Caco-2 (cell line): ENCODE results near the gene RABGAP1L. TPM values are rescaled to one million over a fixed set of nuclear protein-coding genes. Genes with fewer than 3 reads are reported as not detected.
"Not testable (repeated sequence)": the region's sequence is repeated elsewhere in the genome, so short reads cannot be mapped to it uniquely, and the experiment has no call there.

Experiments
- BruUV-seq: library from RNA; stranded (reverse); fragments of 400-500 nt; replicated peaks from 2 replicates; lab custom pipeline; 2021; lab: Mats Ljungman, UMichigan
- CTCF ChIA-PET: fragments of 300-600 bp; sonication (Branson Sonifier 250); formaldehyde crosslinking; loops from one replicate; lab custom pipeline; 2022; ENCODE audit warnings: antibody characterized with exemption; lab: Charles Lee
- POLR2A ChIA-PET: fragments of 300-600 bp; sonication (Branson Sonifier 250); formaldehyde crosslinking; loops from one replicate; lab custom pipeline; 2022; ENCODE audit warnings: antibody characterized with exemption; lab: Charles Lee
- DNase-seq, 2 experiments: peaks; one replicate each; pipeline versions ENCODE4 v3.0.0 to v3.0.0-alpha.2; 2020 to 2022
- H3K27me3 ChIP-seq: replicated peaks from 2 replicates; pipeline ENCODE4 v1.6.0; 2011; ENCODE audit warnings: low read length; ENCODE audit not compliant: control insufficient read depth, insufficient read depth
- H3K36me3 ChIP-seq: 2 replicates; pipeline ENCODE4 v1.5.1; 2011; ENCODE audit warnings: low read length; ENCODE audit not compliant: control insufficient read depth, insufficient read depth
- H3K4me1 ChIP-seq: fragments of 250-450 bp; sonication (Bioruptor Pico); 2 replicates; pipeline ENCODE4 v1.5.1; 2020; ENCODE audit warnings: mild to moderate bottlenecking
- H3K4me3 ChIP-seq: 2 replicates; pipeline ENCODE4 v1.5.1; 2011; ENCODE audit warnings: low read depth, mild to moderate bottlenecking, control low read depth, low read length
- H3K9me3 ChIP-seq: fragments of 250-450 bp; sonication (Bioruptor Pico); 2 replicates; pipeline ENCODE4 v1.5.1; 2020; ENCODE audit warnings: mild to moderate bottlenecking, moderate library complexity
- H3K27ac Mint-ChIP-seq: one replicate; pipeline ENCODE4 v1.8.0; 2022; ENCODE audit warnings: mixed read lengths; ENCODE audit not compliant: unreplicated experiment
- H3K27me3 Mint-ChIP-seq: one replicate; pipeline ENCODE4 v1.8.0; 2022; ENCODE audit warnings: mixed read lengths; ENCODE audit not compliant: insufficient read depth, unreplicated experiment
- H3K36me3 Mint-ChIP-seq: one replicate; pipeline ENCODE4 v1.8.0; 2022; ENCODE audit warnings: mild to moderate bottlenecking, mixed read lengths; ENCODE audit not compliant: insufficient read depth, unreplicated experiment
- H3K4me1 Mint-ChIP-seq: one replicate; pipeline ENCODE4 v1.8.0; 2022; ENCODE audit warnings: low read depth, mixed read lengths; ENCODE audit not compliant: unreplicated experiment
- H3K4me3 Mint-ChIP-seq: one replicate; pipeline ENCODE4 v1.8.0; 2022; ENCODE audit warnings: mild to moderate bottlenecking, moderate library complexity, mixed read lengths; ENCODE audit not compliant: unreplicated experiment
- H3K9me3 Mint-ChIP-seq: one replicate; pipeline ENCODE4 v1.8.0; 2022; ENCODE audit warnings: mixed read lengths; ENCODE audit not compliant: unreplicated experiment
- intact Hi-C: fragments of 100-400 bp; cut with micrococcal nuclease; formaldehyde crosslinking; loops from one replicate; pipeline ENCODE4 v1.10.0; 2022; ENCODE audit not compliant: unreplicated experiment
- total RNA-seq: library from RNA; stranded (reverse); gene quantifications from 2 replicates; pipeline ENCODE4 v1.2.3, GENCODE V29; 2022
- TF ChIP-seq, protein P1 (sequence below), 2 experiments: fragments of 200-600 bp in 1 of 2; IDR thresholded peaks; 1 replicate in 1 of 2; 2 replicates in 1 of 2; pipeline versions ENCODE4 v1.5.1 to v1.8.0; 2011 to 2022; ENCODE audit warnings: antibody characterized with exemption in 1 of 2, control low read depth in 1 of 2, inconsistent platforms in 1 of 2, low read depth in 1 of 2, low read length in 1 of 2, mild to moderate bottlenecking in 1 of 2, moderate library complexity in 1 of 2; ENCODE audit not compliant: insufficient read depth in 1 of 2, severe bottlenecking in 1 of 2, unreplicated experiment in 1 of 2

RABGAP1L gene
- total RNA-seq, 1 experiment from 2014 or later: 20.3 TPM

DNA sequence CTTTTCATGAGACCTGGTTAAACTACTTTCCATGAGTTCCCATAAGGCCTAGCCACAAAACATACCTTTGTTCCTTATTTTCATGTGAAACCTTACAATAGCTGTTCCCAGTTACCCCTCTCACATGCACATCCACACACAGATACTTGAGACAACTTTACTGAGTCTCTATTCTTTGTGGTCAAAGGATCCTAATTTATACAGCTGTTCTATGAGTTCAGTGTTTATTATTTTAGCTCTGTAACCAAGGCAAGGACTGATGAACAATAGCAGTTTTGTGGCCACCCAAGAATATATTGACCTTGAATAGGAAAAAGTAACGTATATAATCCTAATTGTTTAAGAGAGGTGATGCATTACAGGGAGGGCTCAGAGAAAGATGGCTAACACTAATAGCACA lies 679.9 kb downstream of the RABGAP1L start:
- BruUV-seq: no TSS peak
- no peaks in the 10 kb centered on the region for H3K27me3 Mint-ChIP-seq
- Histone ChIP-seq H3K27me3 (no peaks in the 10 kb centered on the region), H3K4me3 (no peak overlapping the region), H3K9me3 (no peaks in the 10 kb centered on the region), H3K4me1 (no peaks in the 10 kb centered on the region), H3K36me3 (no peaks in the 10 kb centered on the region)
- POLR2A ChIA-PET: no interaction called here
- H3K4me1 Mint-ChIP-seq: no peaks in the 10 kb centered on the region
- H3K4me3 Mint-ChIP-seq: no peak overlapping the region
- peaks cover 10% of the 10 kb centered on the region for H3K9me3 Mint-ChIP-seq
- no peaks in the 10 kb centered on the region for H3K36me3 Mint-ChIP-seq
- DNase-seq: no peak
- CTCF ChIA-PET: no interaction called here
- intact Hi-C loops: no loop called here
- no peak overlapping the region for H3K27ac Mint-ChIP-seq
- TF ChIP-seq, protein P1, sequence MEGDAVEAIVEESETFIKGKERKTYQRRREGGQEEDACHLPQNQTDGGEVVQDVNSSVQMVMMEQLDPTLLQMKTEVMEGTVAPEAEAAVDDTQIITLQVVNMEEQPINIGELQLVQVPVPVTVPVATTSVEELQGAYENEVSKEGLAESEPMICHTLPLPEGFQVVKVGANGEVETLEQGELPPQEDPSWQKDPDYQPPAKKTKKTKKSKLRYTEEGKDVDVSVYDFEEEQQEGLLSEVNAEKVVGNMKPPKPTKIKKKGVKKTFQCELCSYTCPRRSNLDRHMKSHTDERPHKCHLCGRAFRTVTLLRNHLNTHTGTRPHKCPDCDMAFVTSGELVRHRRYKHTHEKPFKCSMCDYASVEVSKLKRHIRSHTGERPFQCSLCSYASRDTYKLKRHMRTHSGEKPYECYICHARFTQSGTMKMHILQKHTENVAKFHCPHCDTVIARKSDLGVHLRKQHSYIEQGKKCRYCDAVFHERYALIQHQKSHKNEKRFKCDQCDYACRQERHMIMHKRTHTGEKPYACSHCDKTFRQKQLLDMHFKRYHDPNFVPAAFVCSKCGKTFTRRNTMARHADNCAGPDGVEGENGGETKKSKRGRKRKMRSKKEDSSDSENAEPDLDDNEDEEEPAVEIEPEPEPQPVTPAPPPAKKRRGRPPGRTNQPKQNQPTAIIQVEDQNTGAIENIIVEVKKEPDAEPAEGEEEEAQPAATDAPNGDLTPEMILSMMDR (IDR thresholded peaks at IDR 0.05; ENCODE audit: insufficient read depth in 1 of 2, low read depth in 1 of 2, low read length in 1 of 2, severe bottlenecking in 1 of 2, unreplicated experiment in 1 of 2): no peak

DNA sequence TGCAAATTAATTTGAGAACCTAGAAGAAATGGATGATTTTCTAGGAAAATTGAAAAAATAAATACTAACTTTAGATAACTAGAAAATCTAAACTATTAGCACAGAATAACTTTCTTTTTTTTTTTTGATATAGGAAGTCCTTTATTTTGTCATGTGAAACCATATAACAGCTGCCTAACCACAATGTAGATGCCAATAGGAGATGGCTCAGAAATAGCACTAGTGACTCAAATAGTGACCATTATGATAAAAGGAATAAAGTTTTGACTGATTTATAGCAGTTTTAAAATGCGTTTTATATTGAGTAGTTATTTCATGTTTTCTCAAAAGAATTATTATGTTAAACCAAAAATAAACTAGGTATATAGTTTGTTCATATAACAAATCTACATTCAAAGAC lies 682.4 kb downstream of the RABGAP1L start:
- Mint-ChIP-seq H3K9me3 (peaks cover 10% of the 10 kb centered on the region), H3K36me3 (no peaks in the 10 kb centered on the region), H3K4me1 (no peaks in the 10 kb centered on the region), H3K27me3 (no peaks in the 10 kb centered on the region), H3K4me3 (no peak overlapping the region), H3K27ac (no peak overlapping the region)
- no TSS peak for BruUV-seq
- H3K27me3 ChIP-seq: no peaks in the 10 kb centered on the region
- POLR2A ChIA-PET: no interaction called here
- no peak for DNase-seq
- TF ChIP-seq, protein P1 (IDR thresholded peaks at IDR 0.05; ENCODE audit: insufficient read depth in 1 of 2, low read depth in 1 of 2, low read length in 1 of 2, severe bottlenecking in 1 of 2, unreplicated experiment in 1 of 2): no peak
- CTCF ChIA-PET: no interaction called here
- H3K4me1 ChIP-seq: no peaks in the 10 kb centered on the region
- no peaks in the 10 kb centered on the region for H3K9me3 ChIP-seq
- intact Hi-C loops: no loop called here
- no peak overlapping the region for H3K4me3 ChIP-seq
- no peaks in the 10 kb centered on the region for H3K36me3 ChIP-seq

DNA sequence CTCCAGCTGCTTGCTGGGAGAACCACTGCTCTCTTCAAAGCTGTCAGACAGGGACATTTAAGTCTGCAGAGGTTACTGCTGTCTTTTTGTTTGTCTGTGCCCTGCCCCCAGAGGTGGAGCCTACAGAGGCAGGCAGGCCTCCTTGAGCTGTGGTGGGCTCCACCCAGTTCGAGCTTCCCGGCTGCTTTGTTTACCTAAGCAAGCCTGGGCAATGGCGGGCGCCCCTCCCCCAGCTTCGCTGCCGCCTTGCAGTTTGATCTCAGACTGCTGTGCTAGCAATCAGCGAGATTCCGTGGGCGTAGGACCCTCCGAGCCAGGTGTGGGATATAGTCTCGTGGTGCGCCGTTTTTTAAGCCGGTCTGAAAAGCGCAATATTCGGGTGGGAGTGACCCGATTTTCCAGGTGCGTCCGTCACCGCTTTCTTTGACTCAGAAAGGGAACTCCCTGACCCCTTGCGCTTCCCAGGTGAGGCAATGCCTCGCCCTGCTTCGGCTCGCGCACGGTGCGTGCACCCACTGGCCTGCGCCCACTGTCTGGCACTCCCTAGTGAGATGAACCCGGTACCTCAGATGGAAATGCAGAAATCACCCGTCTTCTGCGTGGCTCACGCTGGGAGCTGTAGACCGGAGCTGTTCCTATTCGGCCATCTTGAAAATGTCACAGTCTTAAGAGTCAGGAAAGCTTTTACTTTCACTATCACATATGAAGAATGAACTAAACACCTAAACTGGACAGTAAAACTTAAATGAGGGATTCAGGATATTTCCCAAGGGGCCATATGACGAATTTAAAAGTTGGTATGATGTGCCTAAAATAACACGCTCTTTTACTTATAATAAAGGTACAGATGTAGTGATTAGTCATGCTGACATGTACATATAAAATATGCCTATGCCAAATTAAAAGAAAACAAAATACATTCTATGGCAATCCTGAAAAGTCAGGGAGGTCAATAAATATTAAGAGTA lies 689.6 kb downstream of the RABGAP1L start:
- H3K9me3 ChIP-seq, H3K27me3 ChIP-seq, H3K4me1 Mint-ChIP-seq, H3K27me3 Mint-ChIP-seq, H3K9me3 Mint-ChIP-seq, H3K36me3 Mint-ChIP-seq, H3K4me1 ChIP-seq, H3K36me3 ChIP-seq, CTCF ChIA-PET, POLR2A ChIA-PET, intact Hi-C loops: not testable (repeated sequence)
- H3K4me3 ChIP-seq: peak overlapping the region; percentile 39
- peak in 1 of 2 experiments; percentile 19 for DNase-seq
- BruUV-seq: TSS peak; percentile 87
- Mint-ChIP-seq H3K4me3 (peak overlapping the region; percentile 87), H3K27ac (peak overlapping the region; percentile 96)
